Caki2 (cell line): ENCODE results near the gene RWDD4. TPM values are rescaled to one million over a fixed set of nuclear protein-coding genes. Genes with fewer than 3 reads are reported as not detected.

ENCODE experiments used
- DNase-seq: peaks from one replicate; pipeline ENCODE4 v3.0.0-alpha.2; 2015; ENCODE audit warnings: low read depth
- in situ Hi-C: cut with HindIII; loops from 2 replicates; pipeline ENCODE4 v1.10.0; 2016; ENCODE audit warnings: low sequenced_read_pairs, low pct_unique_long_range_greater_than_20kb, mixed read lengths
- total RNA-seq: library from RNA; depleted of rRNA; stranded (reverse); fragments of >200 nt; shearing (Covaris generic); gene quantifications from 2 replicates; pipeline ENCODE4 v1.2.3, GENCODE V29; 2014; ENCODE audit warnings: low replicate concordance; rRNA removed

RWDD4 gene
- total RNA-seq, result 18.6 and 26.2 TPM in 2 replicates

DNA sequence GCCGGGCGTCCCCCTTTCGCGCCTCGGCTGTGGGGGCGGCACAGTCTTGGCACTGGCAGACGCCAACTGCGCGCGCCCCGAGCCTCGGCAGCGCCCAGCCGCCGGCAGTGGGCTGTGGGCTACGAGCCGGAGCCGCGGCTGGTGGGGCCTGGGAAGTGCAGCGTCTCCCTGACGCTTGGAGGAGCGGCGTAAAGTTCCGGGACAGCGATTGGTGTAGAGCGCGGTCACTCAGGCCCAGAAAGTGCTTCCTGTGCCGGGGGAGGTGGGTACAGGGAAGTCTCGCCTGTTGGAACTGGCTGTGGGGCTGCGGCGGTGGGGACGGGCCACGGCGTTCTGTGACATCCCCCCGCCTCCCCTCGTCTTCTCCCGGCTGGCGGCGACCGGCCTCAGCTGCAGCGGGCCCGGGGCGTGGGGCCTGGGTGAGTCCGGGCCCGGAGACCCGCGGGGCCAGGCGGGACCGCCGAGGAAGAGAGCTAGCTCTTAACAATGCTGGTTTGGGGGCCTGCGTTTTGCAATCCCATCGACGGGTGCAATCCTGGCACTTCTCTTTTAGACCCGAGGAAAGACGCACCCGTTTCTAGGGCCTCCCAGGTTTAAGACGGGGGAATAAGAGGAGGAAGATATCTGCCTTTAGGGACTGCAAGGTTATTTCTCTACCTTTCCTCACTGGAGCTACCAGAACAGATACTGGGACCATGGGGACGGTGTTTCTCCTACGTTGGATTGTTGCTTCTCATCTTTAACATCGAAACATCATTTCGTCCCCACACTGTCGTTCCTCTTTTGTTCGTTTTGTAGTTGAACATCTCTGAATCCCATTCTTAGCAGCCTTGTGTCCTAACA is at the start of gene RWDD4, which contains the start of gene TRAPPC11:
TSS of gene RWDD4 (minus strand) at position 157 of the 843 bp plus-strand sequence. CDS start 233 bp downstream, outside the sequence.
TSS of gene TRAPPC11 (plus strand) at position 265 of the 843 bp plus-strand sequence. CDS start 4,575 bp downstream, outside the sequence.
- DNase-seq, result peak; percentile 96
- in situ Hi-C loops, result no loop called here

DNA sequence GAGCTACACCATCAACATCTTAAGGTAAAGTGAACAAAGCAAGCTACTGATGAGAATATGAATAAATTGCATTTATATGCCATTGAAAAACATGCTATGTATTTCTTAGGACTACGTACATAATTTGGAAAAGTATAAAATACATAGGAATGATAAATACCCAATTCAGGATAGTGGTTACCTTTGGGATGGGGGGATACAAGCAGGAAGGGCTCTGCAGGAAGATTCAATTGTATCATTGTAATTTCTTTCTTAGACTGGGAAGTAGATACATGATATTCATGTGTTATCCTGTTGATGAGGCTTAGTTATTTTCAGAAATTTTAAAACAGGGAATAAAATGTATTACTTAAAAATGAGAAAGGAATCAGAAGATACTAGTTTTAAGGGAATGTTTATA is 43.5 kb upstream of the RWDD4 start:
- in situ Hi-C loops, result no loop called here
- no peak for DNase-seq

DNA sequence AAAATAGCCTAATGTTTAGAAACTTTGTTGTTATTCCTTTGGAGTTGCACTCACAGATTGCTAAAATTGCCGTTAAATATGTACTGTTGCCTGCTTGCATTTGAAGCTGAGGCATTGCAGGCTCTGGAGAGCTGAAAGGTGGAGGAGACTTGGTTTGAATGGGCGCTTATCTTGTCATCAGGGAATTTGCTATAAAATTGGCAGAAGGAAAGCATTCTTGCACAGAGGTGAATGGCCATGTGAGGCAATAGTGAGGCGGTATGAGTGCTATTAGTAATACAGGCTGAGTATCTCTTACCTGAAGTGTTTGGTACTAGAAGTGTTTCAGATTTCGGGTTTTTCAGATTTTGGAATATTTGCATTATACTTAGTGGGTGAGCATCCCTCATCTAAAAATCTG is 41.4 kb upstream of the RWDD4 start:
- in situ Hi-C loops, result no loop called here
- no peak for DNase-seq

DNA sequence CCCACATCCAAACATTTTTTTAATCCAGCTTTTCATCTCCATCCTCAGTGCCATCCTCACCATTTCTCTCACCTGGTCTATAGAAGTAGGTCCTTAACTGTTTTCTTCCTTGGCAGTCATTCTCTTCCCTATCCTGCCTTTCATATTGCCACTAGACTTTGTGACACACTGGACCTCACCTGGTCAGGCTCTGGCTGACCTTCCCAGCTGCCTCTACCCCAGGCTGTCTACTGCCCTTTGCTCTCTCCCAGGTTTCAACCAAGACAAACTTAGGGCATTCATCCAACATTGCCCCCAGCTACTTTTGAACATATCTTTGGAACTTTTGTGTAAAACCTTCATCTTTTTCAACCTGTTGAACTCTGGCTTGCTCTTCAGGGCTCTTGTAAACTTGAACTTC is 39.9 kb upstream of the RWDD4 start:
- in situ Hi-C loops, result no loop called here
- no peak for DNase-seq

DNA sequence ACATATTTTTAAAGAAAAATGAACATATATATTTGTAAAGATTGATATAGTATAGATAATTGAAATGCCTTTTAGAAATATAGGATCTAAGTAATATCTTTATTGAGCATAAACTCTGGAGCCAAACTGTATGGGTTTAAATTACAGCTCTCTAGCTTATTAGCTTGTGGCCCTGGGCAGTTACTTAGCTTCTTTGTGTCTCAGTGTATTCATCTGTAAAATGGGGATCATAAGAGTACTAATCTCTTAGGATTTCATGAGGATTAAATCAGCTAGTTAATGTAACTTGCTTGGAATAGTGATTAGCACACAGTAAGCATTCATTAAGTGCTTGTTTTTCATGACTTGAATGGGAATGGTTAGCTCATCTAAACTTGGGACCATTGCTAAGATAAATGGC is 32.9 kb upstream of the RWDD4 start:
- in situ Hi-C loops, result no loop called here
- no peak for DNase-seq

DNA sequence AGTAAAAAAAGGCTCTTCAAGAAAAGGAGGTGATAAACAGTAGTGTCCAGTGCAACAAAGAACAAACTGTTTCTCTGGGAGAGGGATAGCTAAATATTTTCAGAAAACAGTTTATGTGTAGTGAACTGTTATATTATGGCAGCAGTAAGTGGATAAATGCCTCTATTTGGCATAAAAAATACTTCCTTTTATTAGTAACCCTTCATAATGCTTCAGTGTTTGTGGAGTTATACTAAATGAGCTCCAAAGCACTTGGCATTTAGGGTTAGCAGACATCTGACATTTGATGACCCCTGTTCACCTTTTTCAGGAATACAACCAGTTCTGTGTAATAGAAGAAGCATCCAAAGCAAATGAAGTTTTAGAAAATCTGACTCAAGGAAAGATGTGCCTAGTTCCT is 32.0 kb upstream of the RWDD4 start:
- in situ Hi-C loops, result no loop called here
- DNase-seq, result no peak

DNA sequence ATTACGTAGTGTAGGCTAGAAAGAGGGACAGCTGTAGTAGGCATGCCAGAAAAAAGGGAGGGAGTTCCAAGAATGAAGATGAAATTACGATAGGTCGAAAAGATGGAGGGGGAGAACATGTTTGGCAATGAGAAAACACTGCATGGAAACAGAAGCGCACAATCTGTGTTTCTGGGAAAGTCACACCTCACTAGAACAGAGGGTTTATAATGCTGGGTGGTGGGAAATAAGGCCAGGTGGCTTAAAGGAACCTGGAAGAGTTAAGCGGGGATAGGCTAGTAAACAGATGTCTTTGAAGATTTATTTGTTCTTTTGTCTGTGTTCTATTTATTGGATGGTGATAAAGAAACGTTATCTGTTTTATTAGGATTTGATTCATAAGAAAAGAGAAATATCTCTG is 29.2 kb upstream of the RWDD4 start:
- no peak for DNase-seq
- in situ Hi-C loops, result no loop called here

DNA sequence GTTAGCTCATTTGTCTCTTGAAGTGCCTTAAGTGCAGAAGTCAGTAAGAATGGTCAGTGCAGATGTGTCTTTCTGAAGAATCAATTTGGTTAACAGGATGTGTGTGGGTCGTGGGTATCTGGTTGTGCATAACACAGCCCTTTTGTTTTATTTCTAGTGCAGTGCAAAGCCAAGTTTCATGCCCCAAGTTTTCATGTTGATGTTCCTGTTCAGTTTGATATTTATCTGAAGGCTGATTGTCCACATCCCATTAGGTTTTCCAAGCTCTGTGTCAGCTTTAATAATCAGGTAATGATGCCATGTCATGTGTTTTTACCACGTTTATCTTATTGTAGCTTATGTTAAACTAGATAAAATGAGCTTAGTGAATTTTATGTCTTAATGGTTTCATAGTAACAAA is 27.5 kb upstream of the RWDD4 start:
- in situ Hi-C loops, result no loop called here
- DNase-seq, result no peak

DNA sequence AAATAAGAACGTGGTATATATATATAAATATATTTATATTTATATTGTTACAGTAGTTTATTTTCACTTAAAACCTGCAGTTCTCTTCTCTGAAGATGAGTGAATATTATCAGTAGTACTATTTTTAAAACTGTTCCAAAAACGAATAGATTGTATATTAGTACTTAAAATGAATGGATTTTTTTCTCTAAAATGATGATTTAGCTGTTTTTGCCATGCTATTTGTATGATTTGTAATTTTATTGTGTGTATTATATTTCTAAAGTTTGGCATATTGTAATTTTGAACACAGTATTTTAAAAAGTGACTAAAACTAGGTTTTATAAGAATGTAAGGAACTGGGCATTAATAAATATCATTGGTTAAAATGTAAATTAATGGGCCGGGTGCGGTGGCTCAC is 22.1 kb upstream of the RWDD4 start:
- in situ Hi-C loops, result no loop called here
- DNase-seq, result no peak

DNA sequence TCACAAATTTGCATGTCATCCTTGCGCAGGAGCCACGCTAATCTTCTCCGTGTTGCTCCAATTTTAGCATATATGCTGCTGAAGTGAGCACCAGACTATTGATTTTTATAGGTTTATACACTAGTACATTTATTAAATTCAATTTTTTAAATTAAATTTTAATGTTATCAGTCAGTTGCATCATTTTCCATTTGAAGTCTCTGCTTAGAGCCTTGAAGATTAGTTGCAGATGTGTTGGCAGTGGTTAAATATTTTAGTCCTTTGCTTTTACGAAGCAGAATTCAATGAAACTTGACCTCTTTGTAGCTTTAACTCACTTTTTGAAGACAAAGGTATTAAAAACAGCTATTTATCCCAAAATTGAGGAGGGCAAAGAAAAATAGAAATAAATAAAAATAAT is 16.6 kb upstream of the RWDD4 start:
- no peak for DNase-seq
- in situ Hi-C loops, result no loop called here

DNA sequence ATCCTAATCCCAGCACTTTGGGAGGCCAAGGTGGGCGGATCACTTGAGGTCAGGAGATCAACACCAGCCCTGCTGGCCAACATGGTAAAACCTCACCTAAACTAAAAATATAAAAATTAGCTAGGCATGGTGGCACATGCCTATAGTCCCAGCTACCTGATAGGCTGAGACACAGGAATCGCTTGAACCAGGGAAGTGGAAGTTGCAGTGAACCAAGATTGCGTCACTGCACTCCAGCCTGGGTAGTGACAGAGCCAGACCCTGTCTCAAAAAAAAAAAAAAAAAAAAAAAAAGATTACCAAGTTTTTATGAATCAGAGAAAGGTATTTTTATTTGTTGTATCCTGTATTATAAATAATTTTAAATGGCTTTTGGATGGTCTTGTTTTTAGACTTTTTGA is 15.2 kb upstream of the RWDD4 start:
- in situ Hi-C loops, result no loop called here
- DNase-seq, result no peak

DNA sequence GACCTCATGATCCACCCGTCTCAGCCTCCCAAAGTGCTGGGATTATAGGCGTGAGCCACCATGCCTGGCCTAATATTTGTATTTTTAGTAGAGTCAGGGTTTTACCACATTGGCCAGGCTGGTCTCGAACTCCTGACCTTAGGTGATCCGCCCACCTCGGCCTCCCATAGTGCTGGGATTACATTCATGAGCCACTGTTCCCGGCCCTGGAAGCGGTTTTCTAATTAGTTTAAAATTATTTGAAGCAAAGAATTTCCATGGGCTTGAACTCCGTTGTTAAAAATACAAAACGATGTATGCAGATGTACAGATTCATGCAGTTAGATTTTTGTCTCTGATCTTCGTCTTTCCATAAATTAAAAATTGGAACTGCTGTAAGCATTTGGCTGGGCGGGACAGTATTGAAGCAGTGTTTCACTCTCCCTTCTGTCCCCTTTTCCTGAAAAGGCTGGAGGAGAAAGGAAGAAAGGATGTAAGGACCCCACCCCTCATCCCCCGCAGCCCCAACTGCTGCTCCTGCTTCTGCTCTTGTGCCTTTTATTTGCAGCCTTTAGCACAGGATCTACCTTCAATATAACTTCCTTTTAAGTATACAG is 12.1 kb upstream of the RWDD4 start:
- DNase-seq, result no peak
- in situ Hi-C loops, result no loop called here

DNA sequence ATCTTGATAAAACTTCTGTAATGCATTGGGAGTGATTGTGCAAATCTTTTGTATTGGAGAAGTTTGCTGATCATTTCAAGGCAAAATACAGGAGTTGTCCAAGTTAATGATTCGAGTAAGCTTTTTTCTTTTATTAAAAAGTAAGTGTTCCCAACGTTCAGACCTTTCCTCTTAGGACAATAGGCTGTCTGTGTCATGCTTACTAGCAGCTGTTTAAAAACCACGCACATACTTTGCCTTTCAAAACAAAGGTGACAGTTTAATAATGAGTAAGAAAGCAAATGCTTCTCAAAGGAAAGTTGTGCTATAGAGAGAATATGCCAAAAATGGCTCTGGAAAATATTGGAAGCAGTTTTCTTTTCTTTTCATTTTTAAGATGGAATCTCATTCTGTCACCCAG is 11.3 kb upstream of the RWDD4 start:
- no peak for DNase-seq
- in situ Hi-C loops, result no loop called here

DNA sequence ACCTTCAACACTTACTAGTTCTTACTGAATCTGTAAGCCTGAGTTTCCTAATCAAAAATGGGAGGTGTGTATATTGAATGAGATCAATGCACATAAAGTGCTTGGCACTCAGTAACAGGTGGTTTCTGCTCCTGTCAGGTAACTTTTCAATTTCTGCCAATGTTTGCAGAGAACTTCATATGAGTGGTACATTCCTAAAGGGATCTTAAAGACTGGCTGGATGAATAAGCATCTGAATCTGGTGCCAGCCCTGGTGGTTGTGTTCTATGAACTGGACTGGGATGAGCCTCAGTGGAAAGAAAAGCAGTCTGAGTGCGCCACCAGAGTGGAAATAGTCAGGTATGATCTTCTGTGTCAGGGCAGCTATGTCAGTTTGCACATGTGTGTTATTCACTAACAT is 7.1 kb upstream of the RWDD4 start:
- in situ Hi-C loops, result no loop called here

DNA sequence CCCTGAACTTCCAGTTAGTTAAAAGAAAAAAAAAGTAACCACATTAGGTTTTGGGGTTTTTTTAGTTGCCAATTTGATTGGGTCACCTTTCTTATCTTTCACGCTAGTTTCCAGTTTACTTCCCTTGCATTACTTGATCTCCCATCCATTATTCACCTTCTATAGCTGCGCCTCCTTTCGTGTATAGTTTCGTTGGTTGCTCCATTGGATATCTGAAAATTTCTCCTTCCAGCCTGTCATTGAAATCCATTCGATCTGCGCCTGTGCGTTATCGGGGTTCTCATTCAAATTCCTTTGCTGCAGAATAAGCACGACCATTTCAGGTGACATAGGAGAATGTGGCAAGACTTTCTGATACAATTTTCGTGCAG is 872 bp upstream of the RWDD4 start:
- DNase-seq, result no peak
- in situ Hi-C loops, result no loop called here

More for the DNA sequence above, 7.1 kb upstream of the RWDD4 start:
- no peak for DNase-seq

DNA sequence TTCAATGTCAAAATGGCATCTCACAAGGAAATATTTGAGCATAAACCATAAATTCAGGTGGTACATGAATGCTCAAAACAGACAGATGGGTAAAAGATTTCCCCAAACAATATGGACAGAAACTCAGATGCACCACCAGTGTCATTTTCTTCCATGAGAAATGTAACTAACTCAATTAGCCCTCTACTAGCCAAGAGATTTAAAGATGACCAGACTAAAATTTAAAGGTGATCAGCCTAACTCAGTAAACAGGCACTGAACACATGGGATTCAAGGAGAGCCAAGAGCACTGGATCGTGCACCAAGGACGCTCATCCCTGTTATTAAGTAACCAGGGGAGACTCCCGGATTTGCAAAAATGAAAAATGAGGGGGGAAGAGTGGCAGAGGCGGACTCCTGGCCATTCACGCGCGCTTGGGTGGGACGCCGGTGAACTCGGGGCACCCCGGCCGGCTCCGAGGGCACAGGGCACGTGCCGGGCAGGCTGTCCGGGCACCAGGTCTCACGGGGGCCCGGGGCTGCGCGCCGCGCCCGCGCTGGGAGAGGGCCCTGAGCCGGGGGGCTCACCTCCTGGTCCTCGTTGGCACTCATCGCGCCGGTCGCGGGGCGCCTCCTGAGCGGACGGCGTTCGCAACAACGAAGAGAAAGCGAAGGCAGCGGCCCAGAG is 490 bp downstream of the RWDD4 start:
- peak; percentile 44 for DNase-seq
- in situ Hi-C loops, result no loop called here

DNA sequence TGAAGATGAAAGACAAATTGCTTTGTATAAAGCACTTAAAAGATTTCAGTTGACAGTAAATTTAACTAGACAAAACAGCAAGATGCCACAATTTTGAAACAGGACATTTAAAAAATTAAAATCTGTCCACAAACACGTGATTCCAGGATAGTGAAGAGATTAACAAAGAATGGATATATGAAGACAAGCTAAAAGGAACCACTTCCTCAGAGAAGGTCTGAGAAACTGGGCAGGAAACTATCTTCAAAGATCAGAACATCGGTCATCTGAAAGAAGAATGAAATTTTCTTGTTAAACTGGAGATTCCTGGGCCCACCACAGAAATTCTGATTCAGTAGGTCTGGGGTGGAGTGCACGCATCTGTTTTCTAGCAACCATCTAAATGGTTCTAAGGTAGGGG is 1.4 kb downstream of the RWDD4 start:
- in situ Hi-C loops, result no loop called here
- DNase-seq, result no peak

DNA sequence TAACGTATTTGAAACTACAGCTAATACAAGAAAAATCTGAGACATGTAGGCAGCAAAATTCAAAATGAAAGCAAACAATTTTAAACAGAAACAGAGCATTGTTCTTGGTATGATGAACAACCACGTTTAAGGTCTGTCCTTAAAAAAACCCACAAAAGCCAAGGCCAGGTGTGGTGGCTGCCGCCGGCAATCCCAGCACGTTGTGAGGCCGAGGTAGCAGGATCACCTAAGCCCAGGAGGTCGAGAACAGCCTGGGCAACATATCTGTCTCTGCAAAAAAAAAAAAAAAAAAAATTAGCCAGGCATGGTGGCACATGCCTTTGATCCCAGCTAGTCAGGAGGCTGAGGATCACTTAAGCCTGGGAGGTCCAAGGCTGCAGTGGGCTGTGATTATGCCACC is 13.7 kb downstream of the RWDD4 start:
- in situ Hi-C loops, result no loop called here
- DNase-seq, result no peak

DNA sequence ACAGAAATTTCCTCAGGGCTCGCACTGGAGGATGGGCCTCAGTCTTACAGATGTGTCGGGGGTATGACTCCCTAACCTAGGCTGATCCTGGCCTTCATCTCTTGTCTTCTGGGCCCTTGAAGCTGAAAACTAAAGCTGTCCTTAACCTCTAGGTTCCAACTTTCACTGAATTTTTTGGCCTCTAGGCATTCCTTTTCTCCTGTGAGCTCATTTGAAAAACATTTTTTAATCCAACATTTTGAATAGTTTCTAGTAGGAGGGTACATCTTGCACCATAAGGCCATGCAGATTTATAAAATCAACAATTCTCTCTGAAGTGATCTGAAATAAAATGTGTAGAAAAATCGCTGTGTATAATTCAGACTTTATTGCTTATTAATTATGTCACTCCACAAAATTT is 19.7 kb downstream of the RWDD4 start:
- DNase-seq, result no peak
- in situ Hi-C loops, result no loop called here
